Caco-2 (cell line): ENCODE results near the gene MRPL37. TPM values are rescaled to one million over a fixed set of nuclear protein-coding genes. Genes with fewer than 3 reads are reported as not detected.
"Not testable (repeated sequence)": the region's sequence is repeated elsewhere in the genome, so short reads cannot be mapped to it uniquely, and the experiment has no call there.

Experiments
- BruUV-seq: library from RNA; stranded (reverse); fragments of 400-500 nt; replicated peaks from 2 replicates; lab custom pipeline; 2021; lab: Mats Ljungman, UMichigan
- CTCF ChIA-PET: fragments of 300-600 bp; sonication (Branson Sonifier 250); formaldehyde crosslinking; loops from one replicate; lab custom pipeline; 2022; ENCODE audit warnings: antibody characterized with exemption; lab: Charles Lee
- POLR2A ChIA-PET: fragments of 300-600 bp; sonication (Branson Sonifier 250); formaldehyde crosslinking; loops from one replicate; lab custom pipeline; 2022; ENCODE audit warnings: antibody characterized with exemption; lab: Charles Lee
- DNase-seq, 2 experiments: peaks; one replicate each; pipeline versions ENCODE4 v3.0.0 to v3.0.0-alpha.2; 2020 to 2022
- H3K27me3 ChIP-seq: replicated peaks from 2 replicates; pipeline ENCODE4 v1.6.0; 2011; ENCODE audit warnings: low read length; ENCODE audit not compliant: control insufficient read depth, insufficient read depth
- H3K36me3 ChIP-seq: 2 replicates; pipeline ENCODE4 v1.5.1; 2011; ENCODE audit warnings: low read length; ENCODE audit not compliant: control insufficient read depth, insufficient read depth
- H3K4me1 ChIP-seq: fragments of 250-450 bp; sonication (Bioruptor Pico); 2 replicates; pipeline ENCODE4 v1.5.1; 2020; ENCODE audit warnings: mild to moderate bottlenecking
- H3K4me3 ChIP-seq: 2 replicates; pipeline ENCODE4 v1.5.1; 2011; ENCODE audit warnings: low read depth, mild to moderate bottlenecking, control low read depth, low read length
- H3K9me3 ChIP-seq: fragments of 250-450 bp; sonication (Bioruptor Pico); 2 replicates; pipeline ENCODE4 v1.5.1; 2020; ENCODE audit warnings: mild to moderate bottlenecking, moderate library complexity
- H3K27ac Mint-ChIP-seq: one replicate; pipeline ENCODE4 v1.8.0; 2022; ENCODE audit warnings: mixed read lengths; ENCODE audit not compliant: unreplicated experiment
- H3K27me3 Mint-ChIP-seq: one replicate; pipeline ENCODE4 v1.8.0; 2022; ENCODE audit warnings: mixed read lengths; ENCODE audit not compliant: insufficient read depth, unreplicated experiment
- H3K36me3 Mint-ChIP-seq: one replicate; pipeline ENCODE4 v1.8.0; 2022; ENCODE audit warnings: mild to moderate bottlenecking, mixed read lengths; ENCODE audit not compliant: insufficient read depth, unreplicated experiment
- H3K4me1 Mint-ChIP-seq: one replicate; pipeline ENCODE4 v1.8.0; 2022; ENCODE audit warnings: low read depth, mixed read lengths; ENCODE audit not compliant: unreplicated experiment
- H3K4me3 Mint-ChIP-seq: one replicate; pipeline ENCODE4 v1.8.0; 2022; ENCODE audit warnings: mild to moderate bottlenecking, moderate library complexity, mixed read lengths; ENCODE audit not compliant: unreplicated experiment
- H3K9me3 Mint-ChIP-seq: one replicate; pipeline ENCODE4 v1.8.0; 2022; ENCODE audit warnings: mixed read lengths; ENCODE audit not compliant: unreplicated experiment
- CTCF ChIP-seq, 2 experiments: fragments of 200-600 bp in 1 of 2; IDR thresholded peaks; 1 replicate in 1 of 2; 2 replicates in 1 of 2; pipeline versions ENCODE4 v1.5.1 to v1.8.0; 2011 to 2022; ENCODE audit warnings: antibody characterized with exemption in 1 of 2, control low read depth in 1 of 2, inconsistent platforms in 1 of 2, low read depth in 1 of 2, low read length in 1 of 2, mild to moderate bottlenecking in 1 of 2, moderate library complexity in 1 of 2; ENCODE audit not compliant: insufficient read depth in 1 of 2, severe bottlenecking in 1 of 2, unreplicated experiment in 1 of 2
- intact Hi-C: fragments of 100-400 bp; cut with micrococcal nuclease; formaldehyde crosslinking; loops from one replicate; pipeline ENCODE4 v1.10.0; 2022; ENCODE audit not compliant: unreplicated experiment
- total RNA-seq: library from RNA; stranded (reverse); gene quantifications from 2 replicates; pipeline ENCODE4 v1.2.3, GENCODE V29; 2022

Gene MRPL37
- total RNA-seq, 1 experiment from 2014 or later = 95.6 TPM

GRCh38 chr1:54200519-54200997, 591 bp downstream of the MRPL37 start:
- peak overlapping the region; percentile 90 for H3K4me3 Mint-ChIP-seq
- H3K4me1 ChIP-seq = 0 out of 2 replicates have a peak, but pooled peaks cover 3% of the 10 kb centered on the region
- peaks cover 11% of the 10 kb centered on the region for H3K36me3 Mint-ChIP-seq
- intact Hi-C loops = no loop called here
- H3K9me3 ChIP-seq = no peaks in the 10 kb centered on the region
- TF ChIP-seq CTCF (IDR thresholded peaks at IDR 0.05; ENCODE audit: insufficient read depth in 1 of 2, low read depth in 1 of 2, low read length in 1 of 2, severe bottlenecking in 1 of 2, unreplicated experiment in 1 of 2) = no peak
- ChIA-PET CTCF (interaction anchor here (1.1 to 1.4 kb wide), 2 partner anchors 79 to 289 kb away, joined by 3 to 8 read pairs; no protein-coding TSS in a partner anchor), POLR2A (interaction anchor here (0.6 to 1.0 kb wide), 3 partner anchors 64 to 206 kb away, joined by 4 to 6 read pairs (median 5); partner anchors contain the start of gene SSBP3)
- H3K4me3 ChIP-seq = peak overlapping the region; percentile 78
- peaks cover 8% of the 10 kb centered on the region for H3K4me1 Mint-ChIP-seq
- H3K27me3 ChIP-seq = no peaks in the 10 kb centered on the region
- TSS peak; percentile 71 for BruUV-seq
- no peak for DNase-seq
- no peaks in the 10 kb centered on the region for H3K9me3 Mint-ChIP-seq
- peak overlapping the region; percentile 80 for H3K27ac Mint-ChIP-seq
- no peaks in the 10 kb centered on the region for H3K27me3 Mint-ChIP-seq
- no peaks in the 10 kb centered on the region for H3K36me3 ChIP-seq

DNA sequence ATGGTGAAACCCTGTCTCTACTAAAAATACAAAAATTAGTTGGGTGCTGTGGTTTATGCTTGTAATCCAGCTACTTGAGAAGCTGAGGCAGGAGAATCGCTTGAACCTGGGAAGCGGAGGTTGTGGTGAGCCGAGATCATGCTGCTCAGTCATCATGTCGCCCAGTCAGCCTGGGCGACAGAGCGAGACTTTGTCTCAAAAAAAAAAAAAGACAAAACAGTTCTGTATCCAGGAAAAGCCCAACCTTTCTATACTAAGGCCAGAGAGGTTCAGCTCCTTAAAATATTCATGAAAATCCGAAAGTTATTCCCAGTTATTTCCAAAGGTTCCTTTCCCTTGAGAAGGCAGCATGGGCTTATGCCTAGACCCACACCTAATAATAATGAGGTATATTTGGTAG, 4.2 kb downstream of the MRPL37 start:
- H3K27me3 ChIP-seq = no peaks in the 10 kb centered on the region
- Mint-ChIP-seq H3K27ac (no peak overlapping the region), H3K4me1 (peaks cover 5% of the 10 kb centered on the region), H3K27me3 (no peaks in the 10 kb centered on the region), H3K4me3 (no peak overlapping the region), H3K36me3 (peaks cover 38% of the 10 kb centered on the region), H3K9me3 (no peaks in the 10 kb centered on the region)
- BruUV-seq = no TSS peak
- ChIA-PET POLR2A (no interaction called here), CTCF (no interaction called here)
- DNase-seq = no peak
- no peak overlapping the region for H3K4me3 ChIP-seq
- no peaks in the 10 kb centered on the region for H3K9me3 ChIP-seq
- no peak for TF ChIP-seq CTCF (IDR thresholded peaks at IDR 0.05; ENCODE audit: insufficient read depth in 1 of 2, low read depth in 1 of 2, low read length in 1 of 2, severe bottlenecking in 1 of 2, unreplicated experiment in 1 of 2)
- intact Hi-C loops = no loop called here
- no peaks in the 10 kb centered on the region for H3K36me3 ChIP-seq
- no peaks in the 10 kb centered on the region for H3K4me1 ChIP-seq

DNA sequence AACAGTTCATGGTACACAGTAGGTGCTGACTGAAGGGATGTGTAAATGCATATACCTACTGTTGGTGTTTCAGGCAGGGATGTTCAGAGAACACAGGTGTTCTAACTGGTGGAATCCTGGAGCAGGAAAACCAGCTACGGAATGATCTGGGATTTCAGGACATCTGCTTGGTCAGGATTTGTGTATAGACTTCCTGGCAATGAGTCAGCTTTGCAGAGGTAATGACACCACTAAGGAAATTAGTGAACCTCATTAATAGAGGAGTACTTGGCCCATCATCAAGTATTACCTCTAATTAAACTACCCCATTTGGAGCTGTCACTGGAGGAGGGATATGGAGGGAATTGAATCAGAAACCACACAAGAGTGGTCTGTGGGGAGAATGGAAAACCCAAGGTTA, 7.3 kb downstream of the MRPL37 start:
- H3K27ac Mint-ChIP-seq = peak overlapping the region; percentile 64
- Histone ChIP-seq H3K36me3 (no peaks in the 10 kb centered on the region; the same call in 1 of the 2 replicates), H3K4me3 (no peak overlapping the region), H3K9me3 (no peaks in the 10 kb centered on the region), H3K4me1 (no peaks in the 10 kb centered on the region), H3K27me3 (no peaks in the 10 kb centered on the region)
- peaks cover 62% of the 10 kb centered on the region for H3K36me3 Mint-ChIP-seq
- no peaks in the 10 kb centered on the region for H3K9me3 Mint-ChIP-seq
- TF ChIP-seq CTCF (IDR thresholded peaks at IDR 0.05; ENCODE audit: insufficient read depth in 1 of 2, low read depth in 1 of 2, low read length in 1 of 2, severe bottlenecking in 1 of 2, unreplicated experiment in 1 of 2) = no peak
- no TSS peak for BruUV-seq
- POLR2A ChIA-PET = no interaction called here
- no peak overlapping the region for H3K4me3 Mint-ChIP-seq
- CTCF ChIA-PET = no interaction called here
- intact Hi-C loops = no loop called here
- H3K27me3 Mint-ChIP-seq = no peaks in the 10 kb centered on the region
- H3K4me1 Mint-ChIP-seq = no peaks in the 10 kb centered on the region
- DNase-seq = no peak

DNA sequence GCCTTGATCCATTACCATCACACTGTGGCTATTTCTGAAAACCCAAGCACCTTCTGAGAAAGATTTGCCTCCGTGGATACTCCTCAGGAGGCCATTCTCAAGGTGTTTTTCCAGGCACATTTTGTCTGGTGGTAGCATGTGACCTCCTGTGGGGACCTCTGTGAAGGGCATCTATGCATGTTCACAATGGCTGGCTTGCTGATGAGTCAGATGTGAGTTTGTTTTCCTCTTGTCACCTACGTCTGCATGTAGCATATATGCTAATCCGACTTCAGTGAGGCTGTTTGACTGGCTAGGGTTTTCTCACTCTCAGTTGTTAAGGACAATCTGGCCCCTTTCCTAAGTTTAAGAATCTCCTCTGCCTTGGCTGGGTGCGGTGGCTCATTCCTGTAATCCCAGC, 7.9 kb downstream of the MRPL37 start:
- POLR2A ChIA-PET, H3K36me3 ChIP-seq, CTCF ChIA-PET, H3K27me3 ChIP-seq, H3K9me3 ChIP-seq, H3K4me3 Mint-ChIP-seq, intact Hi-C loops, BruUV-seq, DNase-seq, H3K9me3 Mint-ChIP-seq, H3K27ac Mint-ChIP-seq, H3K4me1 ChIP-seq, H3K4me1 Mint-ChIP-seq, H3K27me3 Mint-ChIP-seq, H3K4me3 ChIP-seq: not testable (repeated sequence)
- peaks cover 67% of the 10 kb centered on the region for H3K36me3 Mint-ChIP-seq
